HG02759 (cell line): ENCODE measurements around the gene CYP27A1.

Experiments
- ATAC-seq: cut with Tn5 transposase; IDR thresholded peaks from one replicate; pipeline ENCODE4 v1.9.1; 2021; ENCODE audit warnings: mild to moderate bottlenecking, moderate library complexity; ENCODE audit not compliant: unreplicated experiment

Gene CYP27A1

DNA sequence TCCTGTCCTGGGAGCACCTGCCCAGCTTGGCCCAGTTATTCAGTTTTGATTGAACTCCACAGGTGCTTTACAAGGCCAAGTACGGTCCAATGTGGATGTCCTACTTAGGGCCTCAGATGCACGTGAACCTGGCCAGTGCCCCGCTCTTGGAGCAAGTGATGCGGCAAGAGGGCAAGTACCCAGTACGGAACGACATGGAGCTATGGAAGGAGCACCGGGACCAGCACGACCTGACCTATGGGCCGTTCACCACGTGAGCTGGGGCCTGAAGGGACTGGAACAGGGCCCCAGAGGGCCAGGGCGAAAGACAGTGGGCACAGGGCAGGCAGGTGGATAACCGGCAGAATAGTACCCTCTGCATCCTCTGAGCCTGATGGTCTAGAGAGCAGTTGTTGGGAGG, 27.6 kb downstream of the CYP27A1 start:
- ATAC-seq = no peak

- no peak for ATAC-seq
Observed at GRCh38 chr2:218810256-218810655, 28.3 kb downstream of the CYP27A1 start.

DNA sequence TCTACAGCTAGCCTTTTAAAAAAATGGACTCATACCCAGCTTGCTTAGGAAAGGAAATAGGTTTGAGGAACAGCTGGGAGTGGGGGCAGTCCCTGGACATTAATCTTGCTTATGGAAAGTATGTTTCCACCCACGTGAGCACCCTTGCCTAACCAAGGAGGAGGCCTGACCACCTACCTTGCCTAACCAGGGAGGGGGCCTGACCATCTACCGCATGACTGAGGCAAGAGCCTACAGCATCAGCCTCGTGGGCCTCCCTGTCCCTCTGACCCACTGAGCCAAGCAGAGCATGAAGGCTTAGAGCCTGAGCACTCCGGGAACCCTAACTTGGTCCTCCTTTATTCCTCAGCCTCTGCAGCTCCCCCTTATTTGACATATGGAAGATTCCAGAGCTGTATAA, 29.4 kb downstream of the CYP27A1 start:
- no peak for ATAC-seq

DNA sequence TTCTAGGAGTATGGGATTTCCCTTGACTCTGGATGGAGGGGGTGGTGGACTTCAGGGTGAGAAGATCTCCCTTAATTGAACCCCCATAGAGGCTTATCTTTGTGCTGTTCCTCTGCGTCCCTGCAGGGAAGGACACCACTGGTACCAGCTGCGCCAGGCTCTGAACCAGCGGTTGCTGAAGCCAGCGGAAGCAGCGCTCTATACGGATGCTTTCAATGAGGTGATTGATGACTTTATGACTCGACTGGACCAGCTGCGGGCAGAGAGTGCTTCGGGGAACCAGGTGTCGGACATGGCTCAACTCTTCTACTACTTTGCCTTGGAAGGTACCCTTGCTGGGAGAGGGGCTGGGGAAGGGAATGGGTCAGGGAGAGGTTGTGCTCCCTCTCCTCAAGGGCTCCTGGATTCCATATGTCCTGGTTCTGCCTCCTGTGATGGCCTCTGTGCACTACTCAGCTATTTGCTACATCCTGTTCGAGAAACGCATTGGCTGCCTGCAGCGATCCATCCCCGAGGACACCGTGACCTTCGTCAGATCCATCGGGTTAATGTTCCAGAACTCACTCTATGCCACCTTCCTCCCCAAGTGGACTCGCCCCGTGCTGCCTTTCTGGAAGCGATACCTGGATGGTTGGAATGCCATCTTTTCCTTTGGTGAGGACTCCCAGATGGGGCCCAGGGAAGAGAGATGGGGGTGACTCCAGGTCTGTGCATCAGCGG, 30.3 kb downstream of the CYP27A1 start:
- ATAC-seq = no peak

- ATAC-seq = no peak
Observed at GRCh38 chr2:218812861-218813260, 30.9 kb downstream of the CYP27A1 start.

DNA sequence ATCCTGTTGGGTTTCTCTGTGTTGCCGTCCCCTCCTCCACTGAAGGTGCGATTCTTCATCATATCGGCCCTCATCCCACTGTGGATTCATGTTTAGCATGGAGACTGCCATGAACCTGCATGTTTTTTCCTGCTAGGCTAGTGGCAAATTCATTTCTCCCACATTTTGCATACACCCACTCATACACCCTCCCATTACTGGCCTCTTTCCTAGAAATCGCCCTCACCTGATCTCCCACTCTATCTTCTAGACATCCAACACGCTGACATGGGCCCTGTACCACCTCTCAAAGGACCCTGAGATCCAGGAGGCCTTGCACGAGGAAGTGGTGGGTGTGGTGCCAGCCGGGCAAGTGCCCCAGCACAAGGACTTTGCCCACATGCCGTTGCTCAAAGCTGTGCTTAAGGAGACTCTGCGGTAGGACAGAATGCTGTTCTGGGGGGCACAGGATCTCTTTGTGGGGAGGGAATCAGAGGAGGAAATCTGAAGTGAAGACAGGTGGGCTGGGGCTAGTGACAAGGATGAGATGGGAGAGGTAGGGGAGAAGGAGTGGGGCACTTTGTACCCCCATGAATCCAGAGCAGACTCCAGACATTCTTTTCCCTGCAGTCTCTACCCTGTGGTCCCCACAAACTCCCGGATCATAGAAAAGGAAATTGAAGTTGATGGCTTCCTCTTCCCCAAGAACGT, 32.0 kb downstream of the CYP27A1 start:
- no peak for ATAC-seq

GRCh38 chr2:218814540-218815243, 32.7 kb downstream of the CYP27A1 start:
- ATAC-seq = no peak

DNA sequence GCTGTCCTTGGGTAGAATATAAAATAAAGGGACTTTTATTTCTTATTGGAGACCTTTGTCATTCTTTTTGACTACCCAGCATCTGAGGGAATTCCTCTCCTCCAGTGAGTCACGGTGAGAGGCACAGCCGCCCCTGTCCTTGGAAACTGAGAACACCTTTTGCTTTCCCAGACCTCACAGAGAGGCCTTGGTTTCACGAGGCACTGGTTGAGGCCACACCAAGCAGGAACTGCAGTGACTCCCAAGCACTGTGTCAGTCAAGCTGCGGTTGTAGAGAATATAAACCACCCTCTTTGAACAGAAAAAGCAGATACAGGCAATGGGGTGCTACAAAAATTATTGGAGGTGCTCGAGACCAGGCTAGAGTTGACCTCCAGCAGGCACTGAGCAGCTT, 33.3 kb downstream of the CYP27A1 start:
- no peak for ATAC-seq

DNA sequence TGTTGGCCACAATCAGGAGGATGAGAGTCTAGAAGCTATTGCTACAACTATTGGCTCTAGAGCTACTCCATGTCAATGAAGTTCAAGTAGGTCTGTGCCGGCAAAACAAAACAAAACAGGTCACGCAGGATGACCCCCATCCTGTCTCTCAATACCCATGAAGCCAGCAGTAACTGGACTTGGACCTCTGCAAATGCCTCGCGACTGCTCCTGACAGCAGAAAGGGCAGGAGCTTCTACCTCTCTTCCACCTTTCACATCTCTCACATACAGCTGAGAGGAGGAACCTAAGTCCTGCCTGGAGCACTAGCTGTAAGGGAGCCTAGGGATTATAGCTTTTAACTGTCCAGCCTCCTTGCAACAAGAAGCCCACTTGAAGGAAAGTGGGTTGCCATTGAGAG, 33.7 kb downstream of the CYP27A1 start:
- ATAC-seq = no peak

DNA sequence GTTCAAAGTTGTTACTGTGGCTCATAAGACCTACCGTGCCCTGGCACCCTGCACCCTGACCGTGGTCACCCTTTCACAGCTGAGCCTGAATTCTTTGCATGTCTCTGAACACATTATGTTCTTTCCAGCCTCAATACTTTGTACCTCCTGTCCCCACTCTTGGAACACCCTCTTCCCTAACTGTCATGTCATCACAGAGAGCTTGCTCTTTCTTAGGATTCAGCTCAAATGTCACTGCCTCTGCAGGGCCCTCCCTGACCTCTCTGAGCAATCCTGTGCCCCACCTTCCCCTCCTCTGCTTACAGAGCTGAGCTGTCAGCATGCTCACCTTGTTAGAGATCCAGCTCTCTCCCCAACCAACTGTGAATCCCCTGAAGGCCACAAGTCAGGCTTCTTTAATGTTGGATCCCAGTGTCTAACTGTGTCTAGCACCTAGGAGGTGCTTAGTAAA, 34.6 kb downstream of the CYP27A1 start:
- ATAC-seq = no peak

DNA sequence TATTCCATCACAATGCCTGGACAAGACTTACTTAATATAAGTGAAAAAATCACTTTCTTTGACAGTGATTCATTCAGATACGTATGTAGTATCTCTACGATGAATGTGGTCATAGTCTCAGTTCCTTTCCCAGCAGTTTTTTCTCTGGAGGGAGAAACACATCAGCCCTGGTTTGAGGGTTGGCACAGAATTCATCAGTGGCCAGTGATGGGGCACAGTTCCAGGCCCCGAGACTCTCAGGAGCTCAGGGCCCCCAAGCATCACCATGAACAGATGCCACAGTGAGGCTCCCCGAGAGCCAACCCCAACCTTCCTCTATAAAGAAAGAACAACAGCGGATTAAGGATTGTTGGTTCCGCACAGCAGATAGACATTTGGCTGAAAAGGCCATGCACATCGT, 37.1 kb downstream of the CYP27A1 start:
- ATAC-seq = no peak

DNA sequence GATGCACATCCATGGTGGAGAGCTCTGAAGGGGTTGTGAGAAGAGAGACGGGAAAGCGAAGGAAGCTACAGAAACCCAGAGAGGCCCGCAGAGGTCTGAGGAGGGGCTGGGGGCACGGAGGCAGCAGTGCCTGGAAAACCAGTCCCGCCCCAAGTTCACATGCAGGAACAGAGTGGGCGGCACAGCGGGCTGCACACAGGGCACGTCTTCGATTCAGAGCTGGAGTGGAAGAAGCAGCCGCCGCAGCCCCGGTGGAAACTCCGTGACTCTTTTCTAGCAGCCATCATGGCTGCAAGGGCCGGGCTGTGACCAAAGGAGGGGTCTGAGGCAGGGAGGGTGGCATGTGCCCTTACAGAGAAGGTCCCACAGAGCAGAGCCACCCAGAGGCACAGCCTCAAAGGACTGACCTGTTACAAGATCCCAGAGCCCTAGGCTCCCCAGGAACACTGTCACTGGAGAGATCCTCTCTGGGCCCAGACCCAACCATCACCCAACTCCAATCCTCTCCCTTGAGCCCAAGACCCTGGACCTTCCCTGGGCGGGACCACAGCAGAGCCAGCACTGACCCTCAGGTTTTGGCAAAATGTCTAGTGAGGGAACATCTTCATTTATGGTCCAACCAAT, 38.9 kb downstream of the CYP27A1 start:
- no peak for ATAC-seq

DNA sequence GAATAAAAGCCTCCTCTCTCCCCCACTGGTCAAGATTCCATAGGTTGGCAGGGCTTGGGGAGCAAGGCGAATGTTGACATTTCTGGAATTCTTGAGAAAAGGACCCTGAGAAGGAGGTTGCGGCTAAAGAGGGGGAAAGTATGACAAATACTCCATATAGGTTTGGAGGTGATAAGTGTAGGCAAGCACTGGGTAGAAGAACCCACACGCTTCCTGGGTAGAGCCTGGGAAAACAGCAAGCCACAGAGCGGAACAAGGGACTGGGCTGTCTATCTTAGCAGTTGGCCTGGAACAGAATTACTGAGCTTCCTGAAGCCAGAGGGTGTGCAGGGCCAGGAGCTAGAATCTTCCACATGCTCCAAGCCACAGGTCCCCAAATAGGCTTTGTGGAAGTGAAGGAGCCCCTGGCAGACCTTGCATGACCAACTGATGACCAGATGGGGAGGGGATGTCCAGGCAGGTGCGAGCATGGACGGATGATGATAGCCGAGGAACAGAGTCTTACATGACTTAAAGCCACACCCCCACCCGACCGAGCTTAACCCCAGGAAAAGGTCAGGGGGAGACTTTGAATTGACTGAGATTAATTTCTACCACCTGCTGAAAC, 39.8 kb downstream of the CYP27A1 start:
- no peak for ATAC-seq

- ATAC-seq = no peak
Observed at GRCh38 chr2:218822622-218823021, 40.7 kb downstream of the CYP27A1 start.

- no peak for ATAC-seq
Observed at GRCh38 chr2:218823196-218823855, 41.4 kb downstream of the CYP27A1 start.

DNA sequence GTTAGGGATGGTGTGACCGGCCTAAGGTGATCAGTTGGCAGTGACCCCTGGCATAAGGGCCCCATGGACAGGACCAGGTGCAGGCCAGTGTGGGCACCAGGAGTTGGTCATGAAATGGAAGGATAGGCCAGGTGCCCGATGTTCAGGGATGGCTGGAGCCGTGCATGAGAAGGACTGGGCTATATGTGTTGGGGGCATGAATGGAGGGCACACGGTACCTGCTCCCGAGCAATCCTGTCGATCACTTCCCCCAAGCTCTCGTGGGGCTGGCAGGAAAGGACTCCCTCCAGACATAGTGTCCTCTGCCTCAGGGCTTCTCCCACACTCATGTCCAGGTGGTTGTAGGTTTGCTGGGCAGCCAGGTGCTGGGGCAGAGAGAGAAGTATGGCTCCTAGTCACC, 42.1 kb downstream of the CYP27A1 start:
- no peak for ATAC-seq

DNA sequence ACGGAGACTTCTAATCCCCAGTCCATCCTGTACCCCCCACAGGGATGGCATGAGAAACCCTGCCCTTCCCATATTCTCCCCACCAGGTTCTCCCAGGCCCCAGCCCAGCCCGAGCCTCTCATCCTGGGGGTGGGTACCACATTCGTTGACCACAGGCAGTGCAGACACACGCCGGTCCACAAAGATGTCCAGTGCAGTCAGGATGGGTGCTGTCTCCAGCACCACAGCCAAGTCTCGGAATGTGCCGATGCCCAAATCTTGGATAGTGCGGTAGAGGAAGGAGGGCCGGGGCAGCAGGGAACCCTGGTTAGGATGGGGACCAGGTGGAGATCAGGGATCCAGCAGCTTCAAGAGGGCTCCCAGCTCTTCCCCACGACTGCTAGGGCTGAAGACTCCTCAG, 44.8 kb downstream of the CYP27A1 start:
- no peak for ATAC-seq

DNA sequence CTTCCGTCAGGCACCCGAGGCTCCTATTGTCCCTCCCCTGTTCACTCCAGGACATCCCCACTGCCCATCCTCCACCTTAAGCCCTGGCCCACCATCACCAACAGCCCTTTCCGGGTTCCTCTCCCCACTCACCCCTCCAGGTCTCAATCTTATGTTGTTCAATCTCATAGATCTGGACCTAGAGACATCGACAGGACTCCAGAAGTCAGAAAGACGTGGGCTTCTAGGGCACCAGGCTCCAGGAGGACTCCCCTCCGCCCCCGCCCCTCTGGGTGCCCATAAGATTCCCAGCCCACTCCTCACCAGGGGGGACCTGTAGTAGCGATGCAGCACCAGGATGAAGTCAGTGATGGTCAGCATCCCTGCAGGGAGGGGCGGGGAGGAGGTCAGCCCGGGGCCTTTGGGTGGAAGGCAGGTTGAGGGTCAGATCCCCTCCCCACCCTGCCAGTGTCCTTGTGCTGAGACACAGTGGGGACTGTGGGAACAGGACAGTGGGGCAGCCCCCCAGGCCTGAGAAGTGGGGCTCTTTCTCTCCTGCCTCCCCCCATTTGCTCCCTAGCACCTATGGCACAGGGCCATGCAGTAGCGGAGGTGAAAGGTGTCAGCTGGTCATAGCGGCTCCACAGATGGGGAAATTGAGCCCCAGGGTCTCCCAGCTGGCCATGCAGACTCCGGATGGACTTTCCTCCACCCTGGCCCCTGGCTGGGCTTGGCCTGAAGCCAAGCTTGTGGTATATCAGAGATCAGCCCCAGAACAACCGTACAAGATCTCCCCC, 45.9 kb downstream of the CYP27A1 start:
- ATAC-seq = no peak

DNA sequence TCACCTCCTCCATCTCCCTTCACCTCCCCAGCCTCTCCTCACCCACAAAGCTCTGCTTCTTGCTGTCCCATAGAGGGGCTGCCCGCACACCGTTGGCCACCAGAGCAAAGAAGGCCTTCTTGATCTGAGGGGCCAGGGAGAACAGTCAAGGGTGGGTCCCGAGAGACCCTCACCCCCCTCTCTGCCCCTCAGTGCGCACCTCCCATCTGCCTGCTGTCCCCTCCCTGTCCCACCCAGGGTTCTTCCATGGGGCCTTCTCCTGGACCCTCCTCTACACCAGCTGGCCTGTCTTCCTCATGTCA, 46.5 kb downstream of the CYP27A1 start:
- ATAC-seq = no peak

- no peak for ATAC-seq
Observed at GRCh38 chr2:218829868-218830451, 48.0 kb downstream of the CYP27A1 start.
